ENCODE results near the gene CHST9. TPM values are rescaled to one million over a fixed set of nuclear protein-coding genes. Genes with fewer than 3 reads are reported as not detected.

CHST9 gene
- total and polyA plus RNA-seq, 10 of the 15 experiments (the other 5 are each of a cell fraction or from before 2014, with no cell fraction given), result 0.34 TPM; not detected in 9

GRCh38 chr18:26901020-26901419 lies 284.1 kb downstream of the CHST9 start:
- H4K20me1 ChIP-seq (ENCODE audit: control insufficient read depth, insufficient read depth), result no peaks in the 10 kb centered on the region
- no TSS peak for BruUV-seq (replicated peaks)
- TF ChIP-seq CBX3 (IDR thresholded peaks at IDR 0.05; ENCODE audit: borderline replicate concordance, low read depth), result no peak
- no peak for TF ChIP-seq HDAC6 (IDR thresholded peaks at IDR 0.05; ENCODE audit: unreplicated experiment)
- no peak for TF ChIP-seq MTA3 (IDR thresholded peaks at IDR 0.05; ENCODE audit: borderline replicate concordance, low read length)
- TF ChIP-seq ZBTB33 (IDR thresholded peaks at IDR 0.05), result no peak
- TF ChIP-seq ATF2 (IDR thresholded peaks at IDR 0.05; ENCODE audit: low read length), result no peak
- TF ChIP-seq SREBF1 (IDR thresholded peaks at IDR 0.05; ENCODE audit: low read length), result no peak
- no peak for TF ChIP-seq NR2C1 (IDR thresholded peaks at IDR 0.05)
- TF ChIP-seq SMC3 (IDR thresholded peaks at IDR 0.05; ENCODE audit: borderline replicate concordance, low read length), result no peak
- no peak for TF ChIP-seq ZBTB4 (CRISPR knock-in tag; IDR thresholded peaks at IDR 0.05)
- TF ChIP-seq CBFB (IDR thresholded peaks at IDR 0.05; ENCODE audit: low read depth), result no peak
- TF ChIP-seq FOXM1 (IDR thresholded peaks at IDR 0.05; ENCODE audit: low read depth, low read length), result no peak
- no peak for TF ChIP-seq BRCA1 (IDR thresholded peaks at IDR 0.05; ENCODE audit: low read depth, low read length)
- TF ChIP-seq MTA2 (IDR thresholded peaks at IDR 0.05; ENCODE audit: low read depth), result no peak
- TF ChIP-seq ZZZ3 (IDR thresholded peaks at IDR 0.05; ENCODE audit: control insufficient read depth, insufficient read length, low read depth), result no peak
- TF ChIP-seq NR2F1 (conservative IDR thresholded peaks at IDR 0.05), result no peak
- no peak for TF ChIP-seq BHLHE40 (IDR thresholded peaks at IDR 0.05; ENCODE audit: borderline replicate concordance in 1 of 2, low read depth in 2 of 2, low read length in 1 of 2)
- no peak overlapping the region for H2AFZ ChIP-seq (ENCODE audit: control insufficient read depth, low read depth, low read length)
- H3K4me3 ChIP-seq, result no peak overlapping the region
- DNase-seq (ENCODE audit: low read depth, low spot score), result no peak
- H3K9ac ChIP-seq (ENCODE audit: control insufficient read depth, insufficient read depth, low read length), result no peak overlapping the region
- H3K4me1 ChIP-seq (ENCODE audit: control insufficient read depth, insufficient read depth, low read length), result no peaks in the 10 kb centered on the region
- no peaks in the 10 kb centered on the region for H3K79me2 ChIP-seq (ENCODE audit: control insufficient read depth, insufficient read depth, low read length)
- SMC1A ChIA-PET (ENCODE audit: uncharacterized antibody, unreplicated experiment), result interaction anchor here (1.7 kb wide), 1 partner anchor 11 kb away, joined by 6 read pairs; no protein-coding TSS in a partner anchor
- POLR2A ChIA-PET, result no interaction called here
- intact Hi-C loops (cut with micrococcal nuclease; ENCODE audit: unreplicated experiment), result no loop called here
- in situ Hi-C loops (cut with MboI), result no loop called here
- RAD21 ChIA-PET (ENCODE audit: unreplicated experiment), result no interaction called here
- ATAC-seq, result no peak
- CTCF ChIA-PET, result interaction anchor here (0.6 kb wide), 1 partner anchor 539 kb away, joined by 3 read pairs; no protein-coding TSS in a partner anchor
- H3K36me3 ChIP-seq (ENCODE audit: control insufficient read depth in 2 of 2, insufficient read depth in 2 of 2, low read length in 1 of 2), result no peaks in the 10 kb centered on the region
- H3K27me3 ChIP-seq (replicated peaks in 1 of 2; ENCODE audit: control insufficient read depth in 2 of 2, insufficient read depth in 2 of 2, low read length in 1 of 2), result no peaks in the 10 kb centered on the region
- no peak overlapping the region for H3K4me2 ChIP-seq (ENCODE audit: control insufficient read depth, insufficient read depth)
- no peak for FAIRE-seq
- no peaks in the 10 kb centered on the region; the same call in 2 of the 3 replicates for H3K9me3 ChIP-seq (replicated peaks; ENCODE audit: control insufficient read depth, insufficient read depth, low read length)
- no peak overlapping the region for H3K27ac ChIP-seq (ENCODE audit: control insufficient read depth, insufficient read depth)

Measured in GM12878 (cell line).